Measurements from ENCODE around the gene TSPAN8.

- TF ChIP-seq, protein P1, sequence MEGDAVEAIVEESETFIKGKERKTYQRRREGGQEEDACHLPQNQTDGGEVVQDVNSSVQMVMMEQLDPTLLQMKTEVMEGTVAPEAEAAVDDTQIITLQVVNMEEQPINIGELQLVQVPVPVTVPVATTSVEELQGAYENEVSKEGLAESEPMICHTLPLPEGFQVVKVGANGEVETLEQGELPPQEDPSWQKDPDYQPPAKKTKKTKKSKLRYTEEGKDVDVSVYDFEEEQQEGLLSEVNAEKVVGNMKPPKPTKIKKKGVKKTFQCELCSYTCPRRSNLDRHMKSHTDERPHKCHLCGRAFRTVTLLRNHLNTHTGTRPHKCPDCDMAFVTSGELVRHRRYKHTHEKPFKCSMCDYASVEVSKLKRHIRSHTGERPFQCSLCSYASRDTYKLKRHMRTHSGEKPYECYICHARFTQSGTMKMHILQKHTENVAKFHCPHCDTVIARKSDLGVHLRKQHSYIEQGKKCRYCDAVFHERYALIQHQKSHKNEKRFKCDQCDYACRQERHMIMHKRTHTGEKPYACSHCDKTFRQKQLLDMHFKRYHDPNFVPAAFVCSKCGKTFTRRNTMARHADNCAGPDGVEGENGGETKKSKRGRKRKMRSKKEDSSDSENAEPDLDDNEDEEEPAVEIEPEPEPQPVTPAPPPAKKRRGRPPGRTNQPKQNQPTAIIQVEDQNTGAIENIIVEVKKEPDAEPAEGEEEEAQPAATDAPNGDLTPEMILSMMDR (IDR thresholded peaks at IDR 0.05): no peak
- TF ChIP-seq POLR2A (IDR thresholded peaks at IDR 0.05): no peak
Measured at GRCh38 chr12:71109834-71110233, 48.0 kb downstream of the TSPAN8 start.

Data from heart left ventricle (tissue), 13 donors.